ENCODE results near the gene GSTM2.
"Not testable (repeated sequence)": the region's sequence is repeated elsewhere in the genome, so short reads cannot be mapped to it uniquely, and the experiment has no call there.

GSTM2 gene

DNA sequence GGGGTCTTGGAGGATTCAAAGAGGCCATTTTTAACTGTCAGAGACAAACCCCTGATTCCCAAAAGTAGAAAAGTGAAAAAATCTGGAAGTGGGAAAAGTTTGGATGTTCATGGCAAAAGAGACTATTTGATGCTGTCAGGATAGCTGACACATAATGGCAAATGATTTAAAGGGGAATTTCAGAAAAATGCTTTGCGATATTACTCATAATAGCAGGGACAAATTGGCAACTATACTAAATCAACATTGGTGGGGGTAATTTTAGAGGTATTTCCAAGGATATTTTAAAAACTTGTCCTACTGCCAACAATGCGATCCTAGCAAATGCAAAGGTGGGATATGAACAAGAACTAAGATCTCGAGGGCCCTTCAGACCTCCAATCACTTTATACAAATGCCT lies 17.2 kb upstream of the GSTM2 start:
- no peak for DNase-seq

GRCh38 chr1:109652402-109652801 lies 15.5 kb upstream of the GSTM2 start:
- no peak for DNase-seq

GRCh38 chr1:109653306-109653705 lies 14.6 kb upstream of the GSTM2 start:
- no peak for DNase-seq

GRCh38 chr1:109654519-109654918 lies 13.3 kb upstream of the GSTM2 start:
- no peak for DNase-seq

- DNase-seq, result peak; percentile 45
Measured at GRCh38 chr1:109655615-109656519, 12.0 kb upstream of the GSTM2 start, which contains the start of gene GSTM4. Gene GSTM4 (plus strand): TSS chr1:109656099. CDS start chr1:109656390, 291 bp downstream.

DNA sequence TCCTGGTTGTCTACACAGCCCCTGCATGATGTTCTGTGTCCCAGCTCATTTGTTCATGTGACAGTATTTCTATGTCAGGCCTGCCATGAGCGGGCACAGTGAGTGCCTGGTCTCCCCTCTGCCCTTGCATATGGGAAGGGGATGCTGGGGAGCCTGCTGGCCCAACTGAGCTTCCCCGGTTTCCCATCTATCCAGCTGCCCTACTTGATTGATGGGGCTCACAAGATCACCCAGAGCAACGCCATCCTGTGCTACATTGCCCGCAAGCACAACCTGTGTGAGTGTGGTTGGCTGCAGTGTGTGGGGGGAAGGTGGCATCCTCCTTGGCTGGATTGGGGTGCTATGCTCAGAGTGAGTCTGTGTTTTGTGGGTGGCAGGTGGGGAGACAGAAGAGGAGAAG lies 10.5 kb upstream of the GSTM2 start:
- no peak for DNase-seq

DNA sequence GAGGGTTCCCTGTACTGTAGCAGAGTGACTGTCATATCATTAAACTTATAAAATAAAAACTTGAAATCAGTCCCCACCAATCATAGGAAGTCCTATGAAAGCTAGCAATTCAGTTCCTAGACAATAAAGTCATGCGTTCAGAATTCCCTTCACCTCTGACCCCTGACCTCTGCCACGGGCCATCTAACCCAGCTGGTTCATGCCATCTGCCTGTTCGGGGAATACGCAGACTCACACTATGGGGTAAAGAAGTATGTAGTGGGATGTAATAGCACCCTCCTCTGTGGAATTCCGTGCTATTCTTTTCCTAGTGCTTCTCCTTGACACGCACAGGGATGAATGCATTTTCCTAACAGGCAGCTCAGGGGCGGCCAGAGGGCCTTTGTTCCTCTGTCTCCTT lies 9.9 kb upstream of the GSTM2 start:
- DNase-seq, result no peak

GRCh38 chr1:109658533-109659042 lies 9.3 kb upstream of the GSTM2 start:
- no peak for DNase-seq

DNA sequence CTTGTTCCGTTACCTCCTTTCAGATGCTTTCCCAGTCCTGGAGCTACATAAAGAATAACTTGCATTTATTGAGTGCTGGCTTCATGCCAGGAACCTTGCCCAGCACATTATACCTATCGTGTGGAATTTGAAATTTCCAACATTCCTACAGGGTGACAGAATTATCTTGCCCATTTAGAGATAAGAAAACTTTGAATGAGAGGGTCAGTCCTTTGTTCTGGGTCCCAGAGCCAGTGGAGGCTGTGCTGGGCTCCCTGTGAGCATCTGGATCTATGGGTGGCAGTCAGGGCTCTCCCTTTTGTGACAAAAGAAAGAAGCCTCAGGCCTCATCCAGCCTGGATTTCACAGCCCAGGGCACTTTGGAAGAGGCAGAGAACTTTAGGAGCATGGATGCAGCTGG lies 8.7 kb upstream of the GSTM2 start:
- DNase-seq, result no peak

GRCh38 chr1:109659997-109660690 lies 7.7 kb upstream of the GSTM2 start:
- DNase-seq, result no peak

GRCh38 chr1:109660691-109661026 lies 7.2 kb upstream of the GSTM2 start:
- not testable (repeated sequence) for DNase-seq

DNA sequence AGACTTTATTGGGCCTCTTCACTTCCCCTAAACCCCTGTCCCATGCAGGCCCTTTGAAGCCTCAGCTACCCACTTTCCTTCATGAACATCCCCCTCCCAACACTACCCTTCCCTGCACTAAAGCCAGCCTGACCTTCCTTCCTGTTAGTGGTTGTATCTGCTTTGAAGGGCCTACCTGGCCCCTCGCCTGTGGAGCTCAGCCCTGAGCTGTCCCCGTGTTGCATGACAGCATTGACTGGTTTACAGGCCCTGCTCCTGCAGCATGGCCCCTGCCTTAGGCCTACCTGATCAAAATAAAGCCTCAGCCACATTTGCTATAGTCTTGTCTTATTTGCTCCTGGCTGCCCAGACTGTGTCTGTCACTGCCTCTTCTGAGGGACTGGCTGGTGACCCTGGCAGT lies 6.5 kb upstream of the GSTM2 start:
- no peak for DNase-seq

DNA sequence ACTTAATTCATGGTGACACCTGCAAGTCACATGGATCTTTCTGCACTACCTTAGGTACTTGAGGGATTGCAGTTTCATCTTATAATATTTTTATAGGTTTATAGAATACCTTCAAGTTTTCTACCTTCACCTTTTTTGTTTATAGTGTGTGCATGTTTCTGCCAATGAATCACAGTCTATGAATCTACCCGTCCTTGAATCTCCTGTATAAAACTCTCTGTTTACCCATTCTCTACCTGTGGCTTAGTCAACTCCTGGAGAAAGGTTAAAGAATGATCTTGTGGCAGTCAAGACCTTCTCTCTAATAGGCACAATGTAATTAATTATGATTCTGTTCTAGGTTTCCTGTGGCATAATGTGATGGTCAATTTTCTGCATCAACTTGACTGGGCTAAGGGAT lies 3.2 kb upstream of the GSTM2 start:
- DNase-seq, result no peak

DNA sequence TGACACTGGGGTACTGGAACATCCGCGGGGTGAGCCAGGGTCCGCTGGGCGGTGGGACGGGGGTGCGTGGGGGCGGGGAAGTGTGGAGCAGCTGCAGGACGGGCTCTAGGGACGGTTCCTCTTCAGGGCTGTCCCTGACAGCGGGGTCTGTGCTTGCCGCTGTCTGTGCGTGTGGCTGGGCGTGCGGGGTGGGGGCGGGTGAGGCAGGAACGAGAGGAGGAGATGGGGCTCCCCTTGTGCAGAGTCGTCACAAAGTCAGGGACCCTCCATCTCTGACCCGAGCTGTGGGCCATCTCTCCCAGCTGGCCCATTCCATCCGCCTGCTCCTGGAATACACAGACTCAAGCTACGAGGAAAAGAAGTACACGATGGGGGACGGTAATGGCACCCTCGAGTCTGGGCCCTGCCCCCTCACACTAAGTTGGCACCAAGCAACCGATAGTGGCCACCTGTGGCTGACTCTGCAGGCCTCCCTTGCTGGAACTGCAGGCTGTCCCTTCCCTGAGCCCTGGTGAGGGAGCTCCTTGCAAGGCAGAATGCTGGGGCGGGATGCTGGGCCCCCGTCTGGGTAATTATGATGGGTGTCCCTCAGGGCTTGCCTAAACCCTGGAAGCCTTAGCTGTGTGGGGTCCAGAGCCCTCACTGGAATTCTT lies 392 bp downstream of the GSTM2 start:
- no peak for DNase-seq

DNA sequence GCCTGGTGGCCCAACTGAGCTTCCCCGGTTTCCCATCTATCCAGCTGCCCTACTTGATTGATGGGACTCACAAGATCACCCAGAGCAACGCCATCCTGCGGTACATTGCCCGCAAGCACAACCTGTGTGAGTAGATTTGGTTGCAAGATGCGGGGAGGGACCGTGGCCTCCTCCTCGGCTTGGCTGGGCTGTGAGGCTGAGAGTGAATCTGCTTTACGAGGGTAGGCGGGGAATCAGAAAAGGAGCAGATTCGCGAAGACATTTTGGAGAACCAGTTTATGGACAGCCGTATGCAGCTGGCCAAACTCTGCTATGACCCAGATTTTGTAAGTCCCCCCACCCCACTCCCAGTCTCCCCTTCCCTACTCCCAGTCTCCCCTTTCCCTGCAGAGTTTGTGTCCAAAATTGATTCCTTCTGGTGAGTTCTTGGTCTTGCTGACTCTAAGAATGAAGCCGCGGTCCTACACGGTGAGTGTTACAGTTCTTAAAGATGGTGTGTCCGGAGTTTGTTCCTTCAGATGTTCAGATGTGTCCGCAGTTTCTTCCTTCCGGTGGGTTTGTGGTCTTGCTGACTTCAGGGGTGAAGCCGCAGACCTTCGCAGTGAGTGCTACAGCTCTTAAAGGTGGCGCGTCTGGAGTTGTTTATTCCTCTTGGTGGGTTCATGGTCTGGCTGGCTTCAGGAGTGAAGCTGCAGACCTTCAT lies 1.5 kb downstream of the GSTM2 start:
- no peak for DNase-seq

DNA sequence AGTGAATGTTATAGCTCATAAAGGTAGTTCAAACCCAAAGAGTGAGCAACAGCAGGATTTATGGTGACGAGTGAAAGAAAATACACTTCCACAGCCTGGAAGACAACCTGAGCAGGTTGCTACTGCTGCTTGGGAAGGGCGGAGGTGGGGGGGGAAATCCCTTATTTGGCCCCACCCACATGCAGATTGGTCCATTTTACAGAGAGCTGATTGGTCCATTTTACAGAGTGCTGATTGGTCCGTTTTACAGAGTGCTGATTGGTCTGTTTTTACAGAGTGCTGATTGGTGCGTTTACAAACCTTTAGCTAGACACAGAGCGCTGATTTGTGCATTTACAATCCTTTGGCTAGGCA lies 2.1 kb downstream of the GSTM2 start:
- not testable (repeated sequence) for DNase-seq

DNA sequence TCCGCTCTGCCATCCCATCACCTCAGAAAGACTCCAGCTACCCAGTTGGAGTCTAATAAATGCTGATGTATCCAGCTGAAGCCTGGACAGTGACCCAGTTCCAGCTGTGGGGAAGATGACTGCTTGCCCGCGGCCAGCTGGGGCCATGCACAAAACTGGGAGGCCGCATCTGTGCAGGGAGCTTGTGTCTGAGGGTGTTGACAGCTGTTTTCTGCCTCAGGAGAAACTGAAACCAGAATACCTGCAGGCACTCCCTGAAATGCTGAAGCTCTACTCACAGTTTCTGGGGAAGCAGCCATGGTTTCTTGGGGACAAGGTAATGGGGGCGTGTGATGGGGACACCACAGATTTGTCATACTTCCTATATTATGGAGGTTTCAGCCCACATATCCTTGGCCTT lies 3.2 kb downstream of the GSTM2 start:
- no peak for DNase-seq

GRCh38 chr1:109673861-109674260 lies 6.0 kb downstream of the GSTM2 start:
- DNase-seq, result not testable (repeated sequence)

DNA sequence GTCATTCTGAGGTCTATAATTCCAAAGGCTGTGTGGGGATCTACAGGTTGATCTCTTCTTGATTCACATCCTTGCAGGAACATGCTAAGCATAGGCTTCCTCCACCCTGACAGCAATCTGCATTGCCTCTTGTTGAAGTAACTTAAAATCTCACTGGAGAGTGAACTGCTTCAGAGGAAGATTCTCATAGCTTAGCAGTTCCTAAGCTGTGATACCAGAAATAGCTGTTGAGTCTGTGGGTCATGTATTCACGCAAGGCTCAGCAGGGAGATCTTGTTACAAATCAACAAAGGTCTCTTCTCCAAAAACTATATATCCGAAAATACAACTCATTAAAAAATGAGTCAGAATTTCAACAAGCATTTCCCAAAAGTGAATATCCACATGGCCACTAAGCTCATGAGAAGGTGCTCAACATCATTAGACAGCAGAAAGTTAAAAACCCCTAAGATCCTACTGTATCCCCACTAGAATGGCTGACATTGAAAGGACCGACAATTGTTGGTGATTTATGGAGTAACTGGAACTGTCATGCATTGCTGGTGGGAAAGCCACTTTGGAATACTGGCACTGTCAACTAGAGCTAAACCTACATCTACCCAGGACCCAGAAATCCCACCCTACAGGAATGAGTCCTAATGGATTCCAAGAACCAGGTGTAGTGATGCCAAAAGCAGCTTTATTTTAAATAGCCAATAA lies 9.0 kb downstream of the GSTM2 start:
- DNase-seq, result not testable (repeated sequence)

DNA sequence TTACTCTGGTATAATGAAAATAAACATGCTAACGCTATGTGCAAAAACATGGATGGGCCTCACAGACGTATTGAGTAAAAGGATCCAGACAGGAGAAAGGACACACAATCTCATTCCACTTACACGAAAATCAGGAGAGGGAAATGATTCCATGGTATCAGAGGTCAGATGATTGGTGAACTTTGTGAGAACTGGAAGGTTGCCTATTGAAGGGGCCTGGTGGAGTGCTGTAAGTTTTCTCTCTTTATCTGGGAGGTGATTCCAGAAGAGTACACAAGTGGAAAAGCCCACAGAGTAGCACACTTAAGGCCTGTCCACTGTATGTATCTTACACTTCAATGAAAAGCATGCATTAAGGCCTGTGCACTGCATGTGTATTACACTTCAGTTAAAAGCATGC lies 9.6 kb downstream of the GSTM2 start:
- DNase-seq, result no peak

- DNase-seq, result not testable (repeated sequence)
Measured at GRCh38 chr1:109678637-109679036, 10.8 kb downstream of the GSTM2 start.

DNA sequence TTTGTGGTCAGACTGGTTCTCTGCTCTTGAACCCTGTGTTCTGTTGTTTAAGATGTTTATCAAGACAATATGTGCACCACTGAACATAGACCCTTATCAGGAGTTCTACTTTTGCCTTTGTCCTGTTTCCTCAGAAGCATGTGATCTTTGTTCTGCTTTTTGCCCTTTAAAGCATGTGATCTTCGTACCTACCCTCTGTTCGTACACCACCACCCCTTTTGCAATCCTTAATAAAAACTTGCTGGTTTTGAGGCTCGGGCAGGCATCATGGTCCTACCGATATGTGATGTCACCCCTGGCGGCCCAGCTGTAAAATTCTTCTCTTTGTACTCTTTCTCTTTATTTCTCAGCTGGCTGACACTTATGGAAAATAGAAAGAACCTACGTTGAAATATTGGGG lies 16.9 kb downstream of the GSTM2 start:
- not testable (repeated sequence) for DNase-seq
